Parathyroid adenoma (tissue), 2 donors: ENCODE results near the gene MAPK9.

ENCODE experiments used
- H2AFZ ChIP-seq: fragments of 300-600 bp; sonication (generic); one replicate; pipeline ENCODE4 v1.7.0; 2017; ENCODE audit warnings: antibody characterized with exemption, mild to moderate bottlenecking
- H3K27ac ChIP-seq: fragments of 300-600 bp; sonication (generic); one replicate; pipeline ENCODE4 v1.7.0; 2017
- H3K27me3 ChIP-seq: fragments of 300-600 bp; sonication (generic); one replicate; pipeline ENCODE4 v1.7.0; 2017; ENCODE audit warnings: low read length; ENCODE audit not compliant: control insufficient read depth, insufficient read depth
- H3K36me3 ChIP-seq: fragments of 300-600 bp; sonication (generic); one replicate; pipeline ENCODE4 v1.7.0; 2017; ENCODE audit warnings: low read length; ENCODE audit not compliant: control insufficient read depth, insufficient read depth
- H3K4me1 ChIP-seq: fragments of 300-600 bp; sonication (generic); one replicate; pipeline ENCODE4 v1.7.0; 2017; ENCODE audit warnings: control low read depth
- H3K4me2 ChIP-seq: fragments of 300-600 bp; sonication (generic); one replicate; pipeline ENCODE4 v1.7.0; 2017; ENCODE audit warnings: low read length
- H3K4me3 ChIP-seq: fragments of 300-600 bp; sonication (generic); one replicate; pipeline ENCODE4 v1.7.0; 2017; ENCODE audit warnings: low read depth, low read length
- H3K79me2 ChIP-seq: fragments of 300-600 bp; sonication (generic); one replicate; pipeline ENCODE4 v1.7.0; 2017; ENCODE audit warnings: control low read depth
- H3K9ac ChIP-seq: fragments of 300-600 bp; sonication (generic); one replicate; pipeline ENCODE4 v1.7.0; 2017; ENCODE audit warnings: mild to moderate bottlenecking
- H3K9me3 ChIP-seq: fragments of 300-600 bp; sonication (generic); one replicate; pipeline ENCODE4 v1.7.0; 2017; ENCODE audit warnings: low read length; ENCODE audit not compliant: control insufficient read depth
- TF ChIP-seq, protein P1 (sequence below): fragments of 300-600 bp; sonication (generic); IDR thresholded peaks from one replicate; pipeline ENCODE4 v1.7.0; 2017; ENCODE audit warnings: antibody characterized with exemption, mild to moderate bottlenecking
- donor health status: primary hyperparathyroidism.

Gene MAPK9

DNA sequence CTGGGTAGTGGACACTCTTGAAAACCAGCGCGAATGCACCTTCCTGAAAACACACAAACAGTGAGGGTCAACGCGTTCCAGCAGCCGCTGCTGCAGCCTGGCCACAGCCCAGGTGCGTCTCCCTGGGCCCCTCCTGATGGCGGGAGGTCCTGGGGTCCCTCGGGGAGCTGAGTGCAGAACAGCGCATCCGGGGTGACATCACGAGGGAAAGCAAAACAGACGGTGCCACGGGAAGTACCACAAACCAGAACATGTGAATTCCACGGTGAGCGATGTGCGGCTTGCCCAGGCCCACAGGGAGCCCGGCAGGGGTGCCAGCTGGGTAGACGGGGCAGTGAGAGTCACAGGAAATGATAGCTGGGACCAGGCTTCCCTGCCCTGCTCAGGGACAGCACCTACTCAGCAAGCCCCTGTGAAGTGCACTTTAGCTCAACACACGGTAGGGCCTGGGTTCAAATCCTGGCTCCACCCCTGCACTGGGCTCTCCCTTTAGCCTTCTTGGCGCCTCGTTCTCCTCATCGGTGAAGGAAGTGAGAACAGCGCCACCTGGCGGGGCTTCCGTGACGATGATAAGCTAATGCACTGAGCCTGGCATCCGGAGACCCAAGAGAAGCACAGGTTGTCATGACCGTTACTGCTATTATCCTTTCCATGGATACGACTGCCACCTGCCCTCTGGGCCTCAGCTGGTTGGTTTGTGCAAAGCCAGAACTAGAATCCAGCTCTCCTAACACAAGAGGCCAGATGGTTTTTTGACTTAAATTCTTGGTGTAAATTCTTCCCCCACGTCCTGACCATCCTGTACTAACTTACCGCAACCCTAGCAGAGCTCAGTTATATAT lies 36.6 kb upstream of the MAPK9 start:
- Histone ChIP-seq H3K79me2 (no peaks in the 10 kb centered on the region), H3K27ac (no peak overlapping the region), H3K4me2 (no peak overlapping the region), H2AFZ (no peak overlapping the region), H3K4me1 (no peaks in the 10 kb centered on the region), H3K4me3 (no peak overlapping the region), H3K9ac (no peak overlapping the region), H3K27me3 (no peaks in the 10 kb centered on the region), H3K9me3 (no peaks in the 10 kb centered on the region), H3K36me3 (no peaks in the 10 kb centered on the region)
- TF ChIP-seq, protein P1, sequence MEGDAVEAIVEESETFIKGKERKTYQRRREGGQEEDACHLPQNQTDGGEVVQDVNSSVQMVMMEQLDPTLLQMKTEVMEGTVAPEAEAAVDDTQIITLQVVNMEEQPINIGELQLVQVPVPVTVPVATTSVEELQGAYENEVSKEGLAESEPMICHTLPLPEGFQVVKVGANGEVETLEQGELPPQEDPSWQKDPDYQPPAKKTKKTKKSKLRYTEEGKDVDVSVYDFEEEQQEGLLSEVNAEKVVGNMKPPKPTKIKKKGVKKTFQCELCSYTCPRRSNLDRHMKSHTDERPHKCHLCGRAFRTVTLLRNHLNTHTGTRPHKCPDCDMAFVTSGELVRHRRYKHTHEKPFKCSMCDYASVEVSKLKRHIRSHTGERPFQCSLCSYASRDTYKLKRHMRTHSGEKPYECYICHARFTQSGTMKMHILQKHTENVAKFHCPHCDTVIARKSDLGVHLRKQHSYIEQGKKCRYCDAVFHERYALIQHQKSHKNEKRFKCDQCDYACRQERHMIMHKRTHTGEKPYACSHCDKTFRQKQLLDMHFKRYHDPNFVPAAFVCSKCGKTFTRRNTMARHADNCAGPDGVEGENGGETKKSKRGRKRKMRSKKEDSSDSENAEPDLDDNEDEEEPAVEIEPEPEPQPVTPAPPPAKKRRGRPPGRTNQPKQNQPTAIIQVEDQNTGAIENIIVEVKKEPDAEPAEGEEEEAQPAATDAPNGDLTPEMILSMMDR = peak; percentile 72

DNA sequence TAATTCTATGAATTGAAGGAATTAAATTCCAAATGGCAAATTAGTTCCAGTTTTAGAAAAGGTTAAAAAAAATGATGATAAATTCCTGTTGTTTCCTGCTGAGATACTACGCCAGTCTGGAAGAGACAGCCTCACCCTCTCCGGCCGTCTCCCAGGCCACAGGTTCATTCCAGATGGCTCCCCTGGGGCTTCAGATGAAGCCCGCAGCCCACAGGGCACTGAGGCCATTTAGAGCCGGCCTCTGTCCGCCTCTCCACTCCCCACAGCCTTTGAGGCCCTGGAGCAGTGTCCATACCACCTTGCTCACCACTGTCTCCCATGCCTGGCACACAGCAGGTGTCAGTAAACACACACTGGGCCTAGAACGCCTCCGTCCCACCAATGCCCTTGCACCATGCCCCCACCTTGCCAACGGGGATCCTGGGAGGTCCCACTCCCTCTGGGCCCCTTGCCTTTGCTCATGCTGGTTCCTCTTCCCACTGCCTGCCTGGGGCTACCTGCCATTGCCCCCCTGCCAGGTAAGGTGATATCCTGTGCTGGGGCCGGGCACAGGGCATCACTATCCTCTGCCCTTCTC lies 35.2 kb upstream of the MAPK9 start:
- H3K36me3 ChIP-seq = no peaks in the 10 kb centered on the region
- no peaks in the 10 kb centered on the region for H3K79me2 ChIP-seq
- H3K9ac ChIP-seq = no peak overlapping the region
- H2AFZ ChIP-seq = no peak overlapping the region
- no peaks in the 10 kb centered on the region for H3K9me3 ChIP-seq
- H3K4me1 ChIP-seq = no peaks in the 10 kb centered on the region
- no peak overlapping the region for H3K4me2 ChIP-seq
- H3K4me3 ChIP-seq = no peak overlapping the region
- TF ChIP-seq, protein P1 = no peak
- no peaks in the 10 kb centered on the region for H3K27me3 ChIP-seq
- H3K27ac ChIP-seq = no peak overlapping the region

GRCh38 chr5:180324601-180324950 lies 32.7 kb upstream of the MAPK9 start:
- TF ChIP-seq, protein P1 = no peak
- no peak overlapping the region for H2AFZ ChIP-seq
- H3K79me2 ChIP-seq = no peaks in the 10 kb centered on the region
- H3K27me3 ChIP-seq = no peaks in the 10 kb centered on the region
- H3K4me2 ChIP-seq = no peak overlapping the region
- no peaks in the 10 kb centered on the region for H3K36me3 ChIP-seq
- H3K9me3 ChIP-seq = no peaks in the 10 kb centered on the region
- H3K4me3 ChIP-seq = no peak overlapping the region
- H3K9ac ChIP-seq = no peak overlapping the region
- H3K27ac ChIP-seq = no peak overlapping the region
- H3K4me1 ChIP-seq = no peaks in the 10 kb centered on the region

GRCh38 chr5:180323941-180324600 lies 32.2 kb upstream of the MAPK9 start:
- Histone ChIP-seq H2AFZ (no peak overlapping the region), H3K9me3 (no peaks in the 10 kb centered on the region), H3K27me3 (no peaks in the 10 kb centered on the region), H3K4me1 (no peaks in the 10 kb centered on the region), H3K9ac (no peak overlapping the region), H3K4me2 (no peak overlapping the region), H3K36me3 (no peaks in the 10 kb centered on the region), H3K27ac (no peak overlapping the region), H3K4me3 (no peak overlapping the region), H3K79me2 (no peaks in the 10 kb centered on the region)
- TF ChIP-seq, protein P1 = no peak
